Nephron (organoid): ENCODE data around the gene MECP2.

Experiments
- H3K27ac Mint-ChIP-seq, 3 experiments: 2 replicates each; pipeline ENCODE4 v1.8.0; 2020; ENCODE audit warnings: mixed read lengths in 3 of 3, mild to moderate bottlenecking in 2 of 3, moderate library complexity in 1 of 3
- H3K27me3 Mint-ChIP-seq: 2 replicates; pipeline ENCODE4 v1.8.0; 2021; ENCODE audit warnings: low read depth, mild to moderate bottlenecking, moderate library complexity, mixed read lengths
- H3K36me3 Mint-ChIP-seq: 2 replicates; pipeline ENCODE4 v1.8.0; 2020; ENCODE audit warnings: low read depth, mixed read lengths
- H3K4me1 Mint-ChIP-seq: 2 replicates; pipeline ENCODE4 v1.8.0; 2020; ENCODE audit warnings: mixed read lengths
- H3K4me3 Mint-ChIP-seq, 3 experiments: 2 replicates each; pipeline ENCODE4 v1.8.0; 2020; ENCODE audit warnings: mild to moderate bottlenecking in 3 of 3, mixed read lengths in 3 of 3, moderate library complexity in 2 of 3
- H3K9me3 Mint-ChIP-seq: 2 replicates; pipeline ENCODE4 v1.8.0; 2020; ENCODE audit warnings: mixed read lengths
- CTCF ChIP-seq, 3 experiments: fragments of 200-600 bp; sonication (generic); IDR thresholded peaks; one replicate each; pipeline ENCODE4 v1.5.0; 2021; ENCODE audit warnings: antibody characterized with exemption in 3 of 3; ENCODE audit not compliant: unreplicated experiment in 3 of 3

MECP2 gene

DNA sequence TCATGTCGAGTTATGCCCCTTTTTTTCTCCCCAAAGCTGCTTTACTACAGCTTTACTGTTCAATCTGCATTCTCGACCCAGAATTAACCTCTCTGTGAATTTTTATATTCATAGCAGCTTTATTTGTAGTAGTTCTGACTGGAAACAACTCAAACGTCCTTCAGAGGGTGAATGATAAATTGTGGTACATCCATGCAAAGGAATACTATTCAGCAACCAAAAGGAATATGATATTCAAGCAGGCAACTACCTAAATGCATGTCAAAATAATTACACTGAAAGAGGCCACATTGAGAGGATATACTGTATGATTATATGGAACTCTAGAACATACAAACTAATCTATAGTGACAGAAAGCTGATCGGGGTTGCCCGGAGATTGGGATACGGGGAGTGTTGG lies 20.0 kb upstream of the MECP2 start:
- H3K27ac Mint-ChIP-seq = no peak overlapping the region
- H3K4me3 Mint-ChIP-seq = no peak overlapping the region
- peaks cover 6% of the 10 kb centered on the region for H3K4me1 Mint-ChIP-seq
- peaks cover 26% of the 10 kb centered on the region for H3K9me3 Mint-ChIP-seq
- H3K36me3 Mint-ChIP-seq = no peaks in the 10 kb centered on the region
- no peaks in the 10 kb centered on the region for H3K27me3 Mint-ChIP-seq
- TF ChIP-seq CTCF (IDR thresholded peaks at IDR 0.05; ENCODE audit: unreplicated experiment in 3 of 3) = no peak

- no peak overlapping the region for H3K27ac Mint-ChIP-seq
- H3K9me3 Mint-ChIP-seq = peaks cover 27% of the 10 kb centered on the region
Measured at GRCh38 chrX:154116426-154117211, 19.1 kb upstream of the MECP2 start.

GRCh38 chrX:154115750-154116149 lies 18.2 kb upstream of the MECP2 start:
- Mint-ChIP-seq H3K4me3 (no peak overlapping the region), H3K9me3 (peaks cover 30% of the 10 kb centered on the region), H3K27ac (no peak overlapping the region), H3K4me1 (no peaks in the 10 kb centered on the region), H3K36me3 (no peaks in the 10 kb centered on the region), H3K27me3 (no peaks in the 10 kb centered on the region)
- TF ChIP-seq CTCF (IDR thresholded peaks at IDR 0.05; ENCODE audit: unreplicated experiment in 3 of 3) = no peak

More at GRCh38 chrX:154116426-154117211, 19.1 kb upstream of the MECP2 start:
- no peak for TF ChIP-seq CTCF (IDR thresholded peaks at IDR 0.05; ENCODE audit: unreplicated experiment in 3 of 3)
- no peaks in the 10 kb centered on the region for H3K27me3 Mint-ChIP-seq
- H3K4me1 Mint-ChIP-seq = no peaks in the 10 kb centered on the region
- no peak overlapping the region for H3K4me3 Mint-ChIP-seq
- H3K36me3 Mint-ChIP-seq = no peaks in the 10 kb centered on the region

GRCh38 chrX:154115071-154115470 lies 17.6 kb upstream of the MECP2 start:
- no peak for TF ChIP-seq CTCF (IDR thresholded peaks at IDR 0.05; ENCODE audit: unreplicated experiment in 3 of 3)
- no peak overlapping the region for H3K27ac Mint-ChIP-seq
- H3K27me3 Mint-ChIP-seq = no peaks in the 10 kb centered on the region
- no peaks in the 10 kb centered on the region for H3K36me3 Mint-ChIP-seq
- H3K4me1 Mint-ChIP-seq = no peaks in the 10 kb centered on the region
- peaks cover 25% of the 10 kb centered on the region for H3K9me3 Mint-ChIP-seq
- H3K4me3 Mint-ChIP-seq = no peak overlapping the region

DNA sequence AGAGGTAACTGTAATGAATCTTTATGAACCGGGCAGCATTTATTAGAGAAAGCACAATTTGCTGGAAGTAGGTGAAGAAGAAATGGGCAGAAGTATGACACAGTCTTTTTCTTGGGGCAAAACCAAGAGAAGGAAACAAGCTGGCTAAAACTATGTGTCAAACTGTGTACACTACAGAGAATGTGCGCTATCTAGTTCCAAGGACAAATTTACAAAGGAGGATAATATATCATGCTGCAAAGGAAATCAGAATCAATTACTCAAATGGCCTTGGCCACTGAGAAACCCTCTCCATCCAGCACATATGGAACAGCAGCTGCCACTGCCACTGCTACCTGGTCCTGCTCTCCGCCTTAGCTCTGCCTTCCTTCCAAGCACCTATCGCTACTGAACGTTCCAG lies 17.1 kb upstream of the MECP2 start:
- no peaks in the 10 kb centered on the region for H3K4me1 Mint-ChIP-seq
- peaks cover 24% of the 10 kb centered on the region for H3K9me3 Mint-ChIP-seq
- no peak overlapping the region for H3K27ac Mint-ChIP-seq
- H3K27me3 Mint-ChIP-seq = no peaks in the 10 kb centered on the region
- no peaks in the 10 kb centered on the region for H3K36me3 Mint-ChIP-seq
- no peak for TF ChIP-seq CTCF (IDR thresholded peaks at IDR 0.05; ENCODE audit: unreplicated experiment in 3 of 3)
- H3K4me3 Mint-ChIP-seq = no peak overlapping the region

- no peak for TF ChIP-seq CTCF (IDR thresholded peaks at IDR 0.05; ENCODE audit: unreplicated experiment in 3 of 3)
- Mint-ChIP-seq H3K36me3 (no peaks in the 10 kb centered on the region), H3K27me3 (no peaks in the 10 kb centered on the region), H3K4me1 (no peaks in the 10 kb centered on the region), H3K4me3 (no peak overlapping the region), H3K9me3 (peaks cover 24% of the 10 kb centered on the region), H3K27ac (no peak overlapping the region)
Measured at GRCh38 chrX:154113729-154114128, 16.2 kb upstream of the MECP2 start.
